Suprapubic skin (tissue), 4 donors: Measurements from ENCODE around the gene MAP2K2.

Source experiments
- CTCF ChIP-seq, 2 donors: fragments of 200-600 bp in 1 of 2; fragments of 450-650 bp in 1 of 2; sonication (generic) in 1 of 2; IDR thresholded peaks; one replicate each; pipeline ENCODE4 v1.5.1; 2016 to 2019; ENCODE audit warnings: antibody characterized with exemption in 2 of 2, mild to moderate bottlenecking in 1 of 2, moderate library complexity in 1 of 2
- EP300 ChIP-seq: sonication (generic); formaldehyde crosslinking; IDR thresholded peaks from one replicate; pipeline ENCODE4 v1.6.1; 2017; ENCODE audit warnings: antibody characterized with exemption
- POLR2A ChIP-seq, 2 donors: fragments of 450-650 bp; IDR thresholded peaks; one replicate each; pipeline ENCODE4 v1.6.1; 2017; ENCODE audit warnings: antibody characterized with exemption in 2 of 2, mild to moderate bottlenecking in 2 of 2, moderate library complexity in 2 of 2
- POLR2AphosphoS5 ChIP-seq, 3 donors: sonication (generic); formaldehyde crosslinking; IDR thresholded peaks; one replicate each; pipeline ENCODE4 v1.6.1; 2017; ENCODE audit warnings: antibody characterized with exemption in 3 of 3

GRCh38 chr19:4093643-4094175 is 30.2 kb downstream of the MAP2K2 start:
- no peak for TF ChIP-seq CTCF (IDR thresholded peaks at IDR 0.05)
- TF ChIP-seq POLR2A (IDR thresholded peaks at IDR 0.05), result no peak
- TF ChIP-seq EP300, result no peak
- no peak for TF ChIP-seq POLR2AphosphoS5 (IDR thresholded peaks at IDR 0.05)
